ENCODE measurements around the gene MAD1L1.

Gene MAD1L1

DNA sequence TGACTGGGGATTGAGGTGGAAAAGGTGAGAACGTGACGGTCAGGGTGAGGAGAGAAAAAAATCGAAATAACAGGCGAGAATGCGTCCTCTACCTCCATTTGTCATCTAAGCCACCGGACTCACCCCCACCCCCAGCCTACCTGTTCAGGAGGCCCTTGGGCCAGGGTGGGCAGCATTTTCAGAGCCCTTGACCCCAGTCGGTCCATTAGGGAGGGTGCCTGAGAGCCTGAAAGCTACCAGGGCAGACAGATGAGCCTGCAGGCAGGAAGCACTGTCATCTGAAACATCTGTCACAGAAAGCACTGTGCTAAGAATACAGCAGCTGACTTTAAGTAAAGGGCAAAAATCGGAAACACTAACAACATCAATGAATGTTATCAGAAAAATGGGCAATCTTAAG is 47.0 kb downstream of the MAD1L1 start:
- Histone ChIP-seq H3K36me3 (ENCODE audit: insufficient read depth, low read length) (peaks cover 20% of the 10 kb centered on the region), H3K27ac (peak overlapping the region; percentile 73; the same call in 1 of the 2 replicates), H3K9me3 (ENCODE audit: low read depth, low read length) (peaks cover 15% of the 10 kb centered on the region; the same call in 1 of the 2 replicates), H3K4me3 (no peak overlapping the region), H3K9ac (ENCODE audit: insufficient read length) (no peak overlapping the region)
- DNase-seq (ENCODE audit: low read depth, low spot score) = no peak
- TF ChIP-seq FOXP2 (optimal IDR thresholded peaks at IDR 0.05; ENCODE audit: control extremely low read depth, extremely low read length, insufficient read depth) (no peak), EZH2 (IDR thresholded peaks at IDR 0.05) (no peak), POLR2AphosphoS5 (IDR thresholded peaks at IDR 0.05; ENCODE audit: borderline replicate concordance, low read depth, low read length) (no peak)

- TF ChIP-seq FOXP2 (optimal IDR thresholded peaks at IDR 0.05; ENCODE audit: control extremely low read depth, extremely low read length, insufficient read depth) (no peak), POLR2AphosphoS5 (IDR thresholded peaks at IDR 0.05; ENCODE audit: borderline replicate concordance, low read depth, low read length) (no peak), EZH2 (IDR thresholded peaks at IDR 0.05) (no peak)
- Histone ChIP-seq H3K27ac (no peak overlapping the region), H3K9me3 (ENCODE audit: low read depth, low read length) (no peaks in the 10 kb centered on the region), H3K4me3 (no peak overlapping the region), H3K36me3 (ENCODE audit: insufficient read depth, low read length) (no peaks in the 10 kb centered on the region; the same call in none of the 2 replicates), H3K9ac (ENCODE audit: insufficient read length) (no peak overlapping the region)
- DNase-seq (ENCODE audit: low read depth, low spot score) = no peak
Observed at GRCh38 chr7:2182461-2182860, 50.3 kb downstream of the MAD1L1 start.

GRCh38 chr7:2181077-2181854 is 51.5 kb downstream of the MAD1L1 start:
- TF ChIP-seq POLR2AphosphoS5 (IDR thresholded peaks at IDR 0.05; ENCODE audit: borderline replicate concordance, low read depth, low read length) = no peak
- no peak for TF ChIP-seq FOXP2 (optimal IDR thresholded peaks at IDR 0.05; ENCODE audit: control extremely low read depth, extremely low read length, insufficient read depth)
- no peak for TF ChIP-seq EZH2 (IDR thresholded peaks at IDR 0.05)

GRCh38 chr7:2180081-2180480 is 52.7 kb downstream of the MAD1L1 start:
- no peak for DNase-seq (ENCODE audit: low read depth, low spot score)
- Histone ChIP-seq H3K36me3 (ENCODE audit: insufficient read depth, low read length) (no peaks in the 10 kb centered on the region; the same call in 1 of the 2 replicates), H3K4me3 (no peak overlapping the region), H3K9ac (ENCODE audit: insufficient read length) (no peak overlapping the region), H3K9me3 (ENCODE audit: low read depth, low read length) (no peaks in the 10 kb centered on the region), H3K27ac (peak overlapping the region; percentile 75; the same call in 1 of the 2 replicates)
- TF ChIP-seq FOXP2 (optimal IDR thresholded peaks at IDR 0.05; ENCODE audit: control extremely low read depth, extremely low read length, insufficient read depth) (no peak), EZH2 (IDR thresholded peaks at IDR 0.05) (no peak), POLR2AphosphoS5 (IDR thresholded peaks at IDR 0.05; ENCODE audit: borderline replicate concordance, low read depth, low read length) (no peak)

More at GRCh38 chr7:2181077-2181854, 51.5 kb downstream of the MAD1L1 start:
- no peak overlapping the region for H3K4me3 ChIP-seq
- no peak for DNase-seq (ENCODE audit: low read depth, low spot score)
- H3K36me3 ChIP-seq (ENCODE audit: insufficient read depth, low read length) = no peaks in the 10 kb centered on the region; the same call in 1 of the 2 replicates
- peak overlapping the region; percentile 12 for H3K9ac ChIP-seq (ENCODE audit: insufficient read length)
- peak overlapping the region; percentile 75 for H3K27ac ChIP-seq
- H3K9me3 ChIP-seq (ENCODE audit: low read depth, low read length) = no peaks in the 10 kb centered on the region

DNA sequence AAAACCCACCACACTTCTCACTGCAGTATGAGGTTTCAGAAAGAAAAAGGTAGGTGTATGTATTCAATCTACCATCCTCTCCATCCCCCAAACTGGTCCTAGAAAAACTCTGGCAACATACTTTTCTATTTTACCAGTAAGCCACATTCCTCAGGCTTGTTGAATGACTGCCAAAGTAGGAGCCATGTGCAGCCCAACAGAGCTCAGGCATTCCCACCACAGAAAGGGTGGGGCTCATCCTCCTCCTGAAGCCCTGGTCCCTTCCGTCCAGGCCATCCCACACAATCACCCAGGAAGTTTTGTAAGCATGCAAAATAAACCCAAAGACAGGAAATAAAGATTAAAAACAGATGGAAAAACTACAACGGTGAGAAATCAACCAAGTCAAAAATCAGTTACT is 57.2 kb downstream of the MAD1L1 start:
- peak; percentile 86 for DNase-seq (ENCODE audit: low read depth, low spot score)
- peaks cover 9% of the 10 kb centered on the region; the same call in 1 of the 2 replicates for H3K36me3 ChIP-seq (ENCODE audit: insufficient read depth, low read length)
- peak overlapping the region; percentile 86 for H3K27ac ChIP-seq
- H3K4me3 ChIP-seq = peak overlapping the region; percentile 24
- no peaks in the 10 kb centered on the region for H3K9me3 ChIP-seq (ENCODE audit: low read depth, low read length)
- TF ChIP-seq EZH2 (IDR thresholded peaks at IDR 0.05) (no peak), POLR2AphosphoS5 (IDR thresholded peaks at IDR 0.05; ENCODE audit: borderline replicate concordance, low read depth, low read length) (no peak), FOXP2 (optimal IDR thresholded peaks at IDR 0.05; ENCODE audit: control extremely low read depth, extremely low read length, insufficient read depth) (no peak)
- no peak overlapping the region for H3K9ac ChIP-seq (ENCODE audit: insufficient read length)

- H3K27ac ChIP-seq = peak overlapping the region; percentile 86
Observed at GRCh38 chr7:2175091-2175490, 57.7 kb downstream of the MAD1L1 start.

DNA sequence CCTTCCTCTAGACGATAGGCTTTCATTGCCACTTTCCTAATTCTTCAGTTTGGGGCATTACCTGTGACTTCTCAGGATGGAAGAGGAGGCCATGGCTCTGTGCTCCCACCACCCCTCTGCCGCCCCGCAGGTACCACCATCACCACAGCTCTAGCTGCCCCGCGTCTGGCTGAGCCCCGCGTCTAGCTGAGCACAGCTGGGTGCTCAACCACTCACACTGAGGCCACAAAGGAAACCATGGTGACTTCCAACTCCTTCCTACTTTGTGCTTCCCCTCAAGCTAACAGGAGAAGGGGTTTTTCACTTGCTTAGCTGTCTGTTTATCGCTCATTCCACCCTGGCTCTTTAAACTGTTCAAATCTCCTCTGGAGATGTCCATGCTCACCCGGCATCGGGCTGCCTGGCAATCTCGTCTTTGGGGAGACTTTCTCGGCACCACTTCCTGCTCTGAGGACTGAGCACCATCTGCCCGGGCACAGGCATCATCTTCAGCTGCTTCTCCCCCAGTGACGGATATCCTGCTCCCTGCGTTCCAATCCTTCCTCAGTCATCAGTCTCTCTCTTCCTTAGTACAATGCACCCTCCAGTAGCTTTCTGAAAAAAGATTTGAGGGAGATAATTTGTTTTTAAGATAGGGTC is 59.4 kb downstream of the MAD1L1 start:
- peak; percentile 42 for TF ChIP-seq FOXP2 (optimal IDR thresholded peaks at IDR 0.05; ENCODE audit: control extremely low read depth, extremely low read length, insufficient read depth)
- TF ChIP-seq EZH2 (IDR thresholded peaks at IDR 0.05) = no peak
- no peak for TF ChIP-seq POLR2AphosphoS5 (IDR thresholded peaks at IDR 0.05; ENCODE audit: borderline replicate concordance, low read depth, low read length)
- Histone ChIP-seq H3K36me3 (ENCODE audit: insufficient read depth, low read length) (peaks cover 9% of the 10 kb centered on the region; the same call in 1 of the 2 replicates), H3K27ac (peak overlapping the region; percentile 59), H3K9me3 (ENCODE audit: low read depth, low read length) (no peaks in the 10 kb centered on the region), H3K9ac (ENCODE audit: insufficient read length) (no peak overlapping the region), H3K4me3 (peak overlapping the region; percentile 55)
- no peak for DNase-seq (ENCODE audit: low read depth, low spot score)

More at GRCh38 chr7:2175091-2175490, 57.7 kb downstream of the MAD1L1 start:
- DNase-seq (ENCODE audit: low read depth, low spot score) = no peak
- peaks cover 9% of the 10 kb centered on the region; the same call in 1 of the 2 replicates for H3K36me3 ChIP-seq (ENCODE audit: insufficient read depth, low read length)
- H3K9ac ChIP-seq (ENCODE audit: insufficient read length) = no peak overlapping the region
- H3K4me3 ChIP-seq = peak overlapping the region; percentile 24
- no peaks in the 10 kb centered on the region for H3K9me3 ChIP-seq (ENCODE audit: low read depth, low read length)
- TF ChIP-seq FOXP2 (optimal IDR thresholded peaks at IDR 0.05; ENCODE audit: control extremely low read depth, extremely low read length, insufficient read depth) (no peak), EZH2 (IDR thresholded peaks at IDR 0.05) (no peak), POLR2AphosphoS5 (IDR thresholded peaks at IDR 0.05; ENCODE audit: borderline replicate concordance, low read depth, low read length) (no peak)
